ENCODE measurements around the gene RPS13. TPM values are rescaled to one million over a fixed set of nuclear protein-coding genes. Genes with fewer than 3 reads are reported as not detected.
"Not testable (repeated sequence)": the region's sequence is repeated elsewhere in the genome, so short reads cannot be mapped to it uniquely, and the experiment has no call there.

Gene RPS13
- total and polyA plus RNA-seq, 7 donors, result 1,670 to 3,514 (median 2,376) TPM

DNA sequence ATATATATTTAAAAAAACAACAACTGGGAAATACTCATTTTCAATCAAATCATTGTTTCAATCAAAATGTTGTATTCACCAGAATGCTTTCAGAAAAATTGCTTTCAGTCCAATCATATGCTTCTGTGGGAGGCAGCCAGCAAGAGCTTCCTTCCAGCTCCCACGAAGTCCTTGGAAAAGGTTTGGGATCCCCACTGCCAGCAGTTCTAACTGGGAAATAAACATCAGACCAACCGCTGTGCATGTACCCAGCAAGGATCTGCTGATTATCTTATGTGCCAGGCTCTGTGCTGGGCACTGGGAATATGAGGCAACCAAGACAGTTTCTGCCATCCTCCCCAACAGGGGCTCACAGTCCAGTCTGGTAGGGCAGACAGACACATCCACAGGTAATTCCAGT is 10.8 kb downstream of the RPS13 start:
- TF ChIP-seq EP300 (IDR thresholded peaks at IDR 0.05) (no peak), POLR2AphosphoS5 (IDR thresholded peaks at IDR 0.05) (no peak), POLR2A (IDR thresholded peaks at IDR 0.05) (no peak)

GRCh38 chr11:17063171-17064002 is 14.1 kb downstream of the RPS13 start:
- H3K36me3 ChIP-seq, result peaks cover 0 to 6% (median 0%) of the 10 kb centered on the region in 4 donors
- no peak overlapping the region for H3K4me3 ChIP-seq
- H3K27me3 ChIP-seq, result no peaks in the 10 kb centered on the region
- WGBS, 2 donors, result 68 to 84% methylated on average over 4 of the region's 4 CpGs
- H3K4me1 ChIP-seq, result no peaks in the 10 kb centered on the region
- DNase-seq, result no peak
- H3K27ac ChIP-seq, result no peak overlapping the region
- TF ChIP-seq POLR2AphosphoS5 (IDR thresholded peaks at IDR 0.05) (no peak), CTCF (IDR thresholded peaks at IDR 0.05) (peak; percentile 37 to 59 (median 46))
- no peaks in the 10 kb centered on the region for H3K9me3 ChIP-seq
- intact Hi-C loops (cut with DNase I), result loop anchor here (5.0 kb wide), 1 partner anchor 126 kb away; no protein-coding TSS in a partner anchor

More for the DNA sequence above, 10.8 kb downstream of the RPS13 start:
- no peak for DNase-seq
- no peak overlapping the region for H3K27ac ChIP-seq
- intact Hi-C loops (cut with DNase I), result no loop called here
- 80 to 81% methylated on average over 2 of the region's 2 CpGs for WGBS, 2 donors
- no peaks in the 10 kb centered on the region for H3K9me3 ChIP-seq
- H3K4me3 ChIP-seq, result no peak overlapping the region
- no peaks in the 10 kb centered on the region for H3K4me1 ChIP-seq
- no peaks in the 10 kb centered on the region for H3K27me3 ChIP-seq
- peaks cover 0 to 6% (median 0%) of the 10 kb centered on the region in 4 donors for H3K36me3 ChIP-seq

GRCh38 chr11:17051146-17051545 is 26.3 kb downstream of the RPS13 start:
- H3K36me3 ChIP-seq; intact Hi-C loops (cut with DNase I); H3K27me3 ChIP-seq; H3K4me1 ChIP-seq; H3K27ac ChIP-seq; DNase-seq; H3K4me3 ChIP-seq; H3K9me3 ChIP-seq: not testable (repeated sequence)
- 97 to 99% methylated on average over 26 of the region's 27 CpGs for WGBS, 2 donors

DNA sequence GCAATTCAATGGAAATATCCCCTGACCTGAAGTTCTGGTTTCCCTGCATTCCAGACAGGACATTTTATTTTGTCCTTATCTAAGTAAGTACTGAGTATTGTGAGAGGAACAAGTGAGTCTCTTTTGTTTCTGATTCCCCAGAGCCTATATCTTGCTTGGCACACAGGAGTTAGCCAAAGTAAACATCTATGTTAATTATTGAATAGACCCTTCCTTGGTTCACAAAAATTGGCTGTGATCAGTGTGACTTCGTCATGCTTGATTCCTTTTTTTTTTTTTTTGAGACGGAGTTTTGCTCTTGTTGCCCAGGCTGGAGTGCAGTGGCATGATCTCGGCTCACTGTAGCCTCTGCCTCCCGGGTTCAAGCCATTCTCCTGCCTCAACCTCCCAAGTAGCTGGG is 29.0 kb downstream of the RPS13 start:
- H3K4me1 ChIP-seq; H3K27ac ChIP-seq; H3K4me3 ChIP-seq; intact Hi-C loops (cut with DNase I); H3K9me3 ChIP-seq; DNase-seq; H3K36me3 ChIP-seq; H3K27me3 ChIP-seq: not testable (repeated sequence)
- WGBS, 2 donors, result 26 to 76% methylated on average over 4 of the region's 4 CpGs

- Histone ChIP-seq H3K27me3 (no peaks in the 10 kb centered on the region), H3K4me3 (no peak overlapping the region), H3K4me1 (no peaks in the 10 kb centered on the region), H3K9me3 (no peaks in the 10 kb centered on the region), H3K36me3 (no peaks in the 10 kb centered on the region), H3K27ac (no peak overlapping the region)
- TF ChIP-seq EP300 (IDR thresholded peaks at IDR 0.05) (no peak), POLR2AphosphoS5 (IDR thresholded peaks at IDR 0.05) (no peak), POLR2A (IDR thresholded peaks at IDR 0.05) (no peak), CTCF (IDR thresholded peaks at IDR 0.05) (no peak)
- WGBS, 2 donors, result 78 to 79% methylated on average over 5 of the region's 5 CpGs
- intact Hi-C loops (cut with DNase I), result no loop called here
- DNase-seq, result no peak
Measured at GRCh38 chr11:17046690-17047089, 30.8 kb downstream of the RPS13 start.

DNA sequence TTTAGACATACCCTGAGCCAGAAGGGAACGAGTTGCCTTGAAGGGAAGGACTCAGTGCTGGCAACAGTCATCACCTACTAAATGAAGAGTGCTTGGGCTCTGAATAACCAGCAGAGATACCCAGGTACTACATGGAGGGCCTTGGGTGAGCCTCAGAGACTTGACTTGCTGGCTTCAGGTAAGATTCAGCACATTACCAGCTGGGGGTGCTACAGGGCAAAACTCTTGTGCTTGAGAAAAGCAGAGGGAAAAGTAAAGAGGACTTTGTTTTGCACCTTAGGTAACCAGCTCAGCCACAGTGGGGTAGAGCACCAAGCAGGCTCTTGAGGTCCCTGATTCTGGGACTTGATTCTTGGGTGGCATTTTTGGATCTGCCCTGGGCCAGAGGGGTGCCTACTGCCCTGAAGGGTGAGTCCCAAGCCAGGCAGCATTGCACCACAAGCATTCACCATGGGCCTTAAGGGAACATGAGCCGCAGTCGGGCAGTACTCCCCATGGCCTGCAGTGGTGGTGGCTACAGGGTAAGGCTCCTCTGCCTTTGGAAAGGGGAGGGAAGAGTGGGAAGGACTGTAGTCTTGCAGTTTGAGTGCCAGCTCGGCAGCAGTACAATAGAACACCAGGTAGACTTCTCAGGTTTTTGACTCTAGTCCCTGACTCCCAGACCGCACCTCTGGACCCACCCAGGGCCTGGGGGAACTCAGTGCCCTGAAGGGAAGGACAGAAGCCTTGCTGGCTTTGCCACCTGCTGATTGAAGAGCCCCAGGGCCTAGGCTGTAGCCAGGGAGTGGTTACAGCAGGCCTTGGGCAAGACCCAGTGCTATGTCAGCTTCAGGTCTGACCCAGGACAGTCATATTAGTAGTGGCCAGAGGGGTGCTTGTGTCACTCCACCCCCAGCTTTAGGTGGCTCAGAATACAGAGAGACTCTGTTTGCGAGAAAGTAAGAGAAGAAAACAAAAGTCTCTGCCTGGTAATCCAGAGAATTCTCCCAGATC is 40.5 kb downstream of the RPS13 start:
- no peak for DNase-seq
- intact Hi-C loops (cut with DNase I), result no loop called here

DNA sequence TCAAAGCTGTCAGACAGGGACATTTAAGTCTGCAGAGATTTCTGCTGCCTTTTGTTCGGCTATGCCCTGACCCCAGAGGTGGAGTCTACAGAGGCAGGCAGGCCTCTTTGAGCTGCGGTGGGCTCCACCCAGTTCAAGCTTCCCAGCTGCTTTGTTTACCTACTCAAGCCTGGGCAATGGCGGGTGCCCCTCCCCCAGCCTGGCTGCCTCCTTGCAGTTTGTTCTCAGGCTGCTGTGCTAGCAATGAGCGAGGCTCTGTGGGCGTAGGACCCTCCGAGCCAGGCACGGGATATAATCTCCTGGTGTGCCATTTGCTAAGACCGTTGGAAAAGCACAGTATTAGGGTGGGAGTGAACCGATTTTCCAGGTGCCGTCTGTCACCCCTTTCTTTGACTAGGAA is 43.4 kb downstream of the RPS13 start:
- H3K4me3 ChIP-seq; DNase-seq; H3K27me3 ChIP-seq; H3K9me3 ChIP-seq; intact Hi-C loops (cut with DNase I); H3K4me1 ChIP-seq; H3K36me3 ChIP-seq; H3K27ac ChIP-seq: not testable (repeated sequence)
- 84 to 93% methylated on average over 7 to 10 of the region's 10 CpGs for WGBS, 2 donors

More for the DNA sequence above, 40.5 kb downstream of the RPS13 start:
- TF ChIP-seq POLR2A (IDR thresholded peaks at IDR 0.05) (no peak), CTCF (IDR thresholded peaks at IDR 0.05) (no peak), EP300 (IDR thresholded peaks at IDR 0.05) (no peak)
- Histone ChIP-seq H3K9me3 (peaks cover 0 to 3% (median 0%) of the 10 kb centered on the region in 4 donors), H3K4me1 (no peaks in the 10 kb centered on the region), H3K4me3 (no peak overlapping the region), H3K27me3 (no peaks in the 10 kb centered on the region), H3K36me3 (no peaks in the 10 kb centered on the region), H3K27ac (no peak overlapping the region)
- WGBS, 2 donors, result 84 to 86% methylated on average over 6 of the region's 6 CpGs

Measured in sigmoid colon (tissue), 7 donors.